SU-DHL-6 (cell line): ENCODE data around the gene ATP10A.

Source experiments
- CTCF ChIP-seq: fragments of 200-600 bp; sonication (generic); IDR thresholded peaks from one replicate; pipeline ENCODE4 v1.5.1; 2017; ENCODE audit warnings: antibody characterized with exemption, mild to moderate bottlenecking, low read length, moderate library complexity; ENCODE audit not compliant: insufficient read depth, poor library complexity, severe bottlenecking
- EZH2phosphoT487 ChIP-seq: fragments of 200-600 bp; sonication (generic), shearing (Covaris generic); conservative IDR thresholded peaks from 2 replicates; pipeline ENCODE4 v1.6.1; 2018; ENCODE audit warnings: mild to moderate bottlenecking, antibody characterized with exemption, low read length, moderate library complexity, mixed read lengths

DNA sequence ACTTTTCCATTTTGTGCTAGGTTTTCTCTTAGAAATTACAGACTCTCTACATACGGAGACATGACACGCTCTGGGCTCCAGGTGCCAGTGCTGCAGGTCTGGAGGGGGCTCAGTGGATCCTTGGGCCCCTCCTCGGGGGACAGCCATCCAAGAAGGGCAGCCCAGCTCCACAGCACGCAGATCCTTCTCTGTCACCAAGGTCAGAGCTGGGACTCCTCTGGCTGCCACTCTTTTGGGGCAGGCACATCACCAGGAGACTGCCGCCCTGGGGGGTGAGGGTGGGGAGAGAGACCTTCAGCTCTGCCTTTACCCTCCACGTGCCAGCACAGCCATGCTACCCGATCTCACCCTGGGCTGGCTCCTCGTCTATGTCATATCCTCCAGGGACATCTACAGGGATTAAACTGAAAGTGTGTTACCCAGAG lies 65.6 kb downstream of the ATP10A start:
- TF ChIP-seq EZH2phosphoT487 (no peak), CTCF (no peak)
